GM21619 (cell line): ENCODE measurements around the gene SALL4.
"Not testable (repeated sequence)": the region's sequence is repeated elsewhere in the genome, so short reads cannot be mapped to it uniquely, and the experiment has no call there.

Source experiments
- ATAC-seq: cut with Tn5 transposase; IDR thresholded peaks from one replicate; pipeline ENCODE4 v1.9.1; 2021; ENCODE audit not compliant: unreplicated experiment

The SALL4 gene

GRCh38 chr20:51739722-51740249, 62.5 kb downstream of the SALL4 start:
- no peak for ATAC-seq

GRCh38 chr20:51738877-51739447, 63.4 kb downstream of the SALL4 start:
- no peak for ATAC-seq

- ATAC-seq = not testable (repeated sequence)
Observed at GRCh38 chr20:51738261-51738660, 64.1 kb downstream of the SALL4 start.

GRCh38 chr20:51736947-51737346, 65.4 kb downstream of the SALL4 start:
- ATAC-seq = no peak

- ATAC-seq = no peak
Observed at GRCh38 chr20:51735728-51736600, 66.4 kb downstream of the SALL4 start.

GRCh38 chr20:51734876-51735720, 67.2 kb downstream of the SALL4 start:
- ATAC-seq = no peak

- no peak for ATAC-seq
Observed at GRCh38 chr20:51733070-51733469, 69.3 kb downstream of the SALL4 start.
